Endothelial cell of umbilical vein (primary cell): Measurements from ENCODE around the gene HS3ST3B1. TPM values are rescaled to one million over a fixed set of nuclear protein-coding genes. Genes with fewer than 3 reads are reported as not detected.

ENCODE experiments used
- BruUV-seq: library from RNA; stranded (reverse); fragments of 400-500 nt; replicated peaks from 2 replicates; lab custom pipeline; 2021; lab: Mats Ljungman, UMichigan
- CTCF ChIA-PET: fragments of 300-600, 350-600 bp; sonication (Branson Sonifier 250); formaldehyde crosslinking; loops from one replicate; lab custom pipeline; 2021; ENCODE audit warnings: antibody characterized with exemption, inconsistent platforms; lab: Charles Lee
- POLR2A ChIA-PET: fragments of 300-600, 350-600 bp; sonication (Branson Sonifier 250); formaldehyde crosslinking; loops from one replicate; lab custom pipeline; 2021; ENCODE audit warnings: antibody characterized with exemption, inconsistent platforms; lab: Charles Lee
- DNase-seq: peaks from one replicate; pipeline ENCODE4 v3.0.0-alpha.2; 2011; ENCODE audit warnings: low read depth, low spot score
- FAIRE-seq: peaks from 2 replicates; lab custom pipeline; 2011; peaks lifted over from hg19 to GRCh38; lab: Jason Lieb, UNC
- H2AFZ ChIP-seq: 2 replicates; pipeline ENCODE4 v1.6.0; 2012; ENCODE audit warnings: low read depth, low read length, control low read depth, inconsistent platforms
- H3K27ac ChIP-seq: 2 replicates; pipeline ENCODE4 v1.5.1; 2011; ENCODE audit warnings: low read depth, mild to moderate bottlenecking, control low read depth, low read length, moderate library complexity; ENCODE audit not compliant: insufficient read depth
- H3K27me3 ChIP-seq, 2 experiments: 2 replicates each; pipeline versions ENCODE4 v1.6.0 to v1.6.1; 2011; ENCODE audit warnings: low read length in 2 of 2, mixed read lengths in 1 of 2; ENCODE audit not compliant: control insufficient read depth in 2 of 2, insufficient read depth in 2 of 2
- H3K36me3 ChIP-seq, 2 experiments: 2 replicates in 1 of 2; 3 replicates in 1 of 2; pipeline ENCODE4 v1.5.1; 2011; ENCODE audit warnings: low read length in 2 of 2, mild to moderate bottlenecking in 1 of 2, moderate library complexity in 1 of 2; ENCODE audit not compliant: control insufficient read depth in 2 of 2, insufficient read depth in 2 of 2; ENCODE audit errors: extremely low read depth in 1 of 2
- H3K4me1 ChIP-seq: 3 replicates; pipeline ENCODE4 v1.5.1; 2011; ENCODE audit warnings: mild to moderate bottlenecking, low read length; ENCODE audit not compliant: control insufficient read depth, insufficient read depth; ENCODE audit errors: extremely low read depth
- H3K4me2 ChIP-seq: 2 replicates; pipeline ENCODE4 v1.6.1; 2011; ENCODE audit warnings: low read length, control low read depth, mixed read lengths; ENCODE audit not compliant: insufficient read depth
- H3K4me3 ChIP-seq, 3 experiments: fragments of 200-600 bp in 1 of 3; sonication (generic), shearing (Covaris generic) in 1 of 3; replicated peaks in 1 of 3; 2 replicates each; pipeline ENCODE4 v1.5.1; 2011 to 2016; ENCODE audit warnings: control low read depth in 3 of 3, low read length in 3 of 3, mild to moderate bottlenecking in 2 of 3, inconsistent platforms in 1 of 3, low read depth in 1 of 3, moderate library complexity in 1 of 3; ENCODE audit not compliant: insufficient read depth in 1 of 3
- H3K79me2 ChIP-seq: 2 replicates; pipeline ENCODE4 v1.6.0; 2012; ENCODE audit warnings: low read length, inconsistent platforms; ENCODE audit not compliant: control insufficient read depth, insufficient read depth
- H3K9ac ChIP-seq: replicated peaks from 2 replicates; pipeline ENCODE3; 2011; ENCODE audit warnings: low read length, control low read depth; ENCODE audit not compliant: insufficient read depth; ENCODE audit errors: extremely low read depth
- H3K9me1 ChIP-seq: replicated peaks from 3 replicates; pipeline ENCODE4 v1.6.0; 2011; ENCODE audit warnings: mild to moderate bottlenecking, low read length; ENCODE audit not compliant: control insufficient read depth, insufficient read depth; ENCODE audit errors: extremely low read depth
- H3K9me3 ChIP-seq: replicated peaks from 2 replicates; pipeline ENCODE4 v1.5.1; 2012; ENCODE audit warnings: low read length, inconsistent platforms; ENCODE audit not compliant: control insufficient read depth, insufficient read depth
- H4K20me1 ChIP-seq: replicated peaks from 2 replicates; pipeline ENCODE3; 2011; ENCODE audit warnings: mild to moderate bottlenecking, low read length; ENCODE audit not compliant: control insufficient read depth, insufficient read depth; ENCODE audit errors: extremely low read depth
- EZH2 ChIP-seq: IDR thresholded peaks from 2 replicates; pipeline ENCODE4 v1.6.1; 2012; ENCODE audit warnings: borderline replicate concordance, low read depth, mild to moderate bottlenecking, moderate library complexity, low read length, inconsistent platforms; ENCODE audit not compliant: severe bottlenecking
- FOS ChIP-seq: IDR thresholded peaks from 2 replicates; pipeline ENCODE4 v1.6.1; 2011; ENCODE audit warnings: mild to moderate bottlenecking, low read length, moderate library complexity, borderline replicate concordance; ENCODE audit not compliant: insufficient read depth
- GATA2 ChIP-seq: IDR thresholded peaks from 2 replicates; pipeline ENCODE4 v1.7.0; 2011; ENCODE audit warnings: low read depth, mild to moderate bottlenecking, moderate library complexity, mixed read lengths, low read length; ENCODE audit not compliant: insufficient read length, insufficient read depth
- JUN ChIP-seq: IDR thresholded peaks from 2 replicates; pipeline ENCODE4 v1.6.1; 2011; ENCODE audit warnings: borderline replicate concordance, low read depth; ENCODE audit not compliant: insufficient read length, insufficient read depth
- MYC ChIP-seq: IDR thresholded peaks from one replicate; pipeline ENCODE4 v1.6.1; 2011; ENCODE audit warnings: mild to moderate bottlenecking, low read depth, low read length
- POLR2A ChIP-seq: IDR thresholded peaks from 2 replicates; pipeline ENCODE4 v1.6.1; 2012; ENCODE audit warnings: low read depth, mild to moderate bottlenecking, control low read depth, low read length
- POLR2AphosphoS5 ChIP-seq: IDR thresholded peaks from 2 replicates; pipeline ENCODE4 v1.6.1; 2012; ENCODE audit warnings: low read depth, mild to moderate bottlenecking, control low read depth, low read length, moderate library complexity; ENCODE audit not compliant: insufficient read depth
- dilution Hi-C: fragments of 300-500 bp; cut with MboI; formaldehyde crosslinking; loops from one replicate; pipeline ENCODE4 v1.15.0; 2019; ENCODE audit warnings: low sequenced_read_pairs; ENCODE audit not compliant: extremely low pct_ligation_motif_present
- intact Hi-C: fragments of 100-400 bp; cut with micrococcal nuclease; formaldehyde crosslinking; loops from one replicate; pipeline ENCODE4 v1.10.0; 2022
- polyA plus RNA-seq, 4 experiments: library from polyadenylated mRNA; depleted of rRNA in 3 of 4; stranded (reverse) in 3 of 4; unstranded in 1 of 4; fragments of >200 nt; gene quantifications; 2 replicates each; pipeline versions ENCODE4 v1.2.1 to v1.2.3, GENCODE V29; 2011 to 2012; ENCODE audit warnings: missing spikeins in 1 of 4
- total RNA-seq: library from RNA; stranded (reverse); gene quantifications from 2 replicates; pipeline ENCODE4 v1.2.3, GENCODE V29; 2021
- TF ChIP-seq, protein P1 (sequence below): IDR thresholded peaks from 2 replicates; pipeline ENCODE4 v1.6.1; 2011; ENCODE audit not compliant: insufficient read depth, insufficient read length
- TF ChIP-seq, protein P2 (sequence below), 2 donors: IDR thresholded peaks; 1 replicate in 1 of 2; 2 replicates in 1 of 2; pipeline ENCODE4 v1.5.1; 2011; ENCODE audit warnings: low read length in 2 of 2, mild to moderate bottlenecking in 2 of 2, moderate library complexity in 2 of 2, control low read depth in 1 of 2, inconsistent platforms in 1 of 2, low read depth in 1 of 2; ENCODE audit not compliant: insufficient read depth in 1 of 2; ENCODE audit errors: extremely low read depth in 1 of 2

HS3ST3B1 gene
- total and polyA plus RNA-seq, 2 donors (not counting 3 experiments of a cell fraction or from before 2014, with no cell fraction given): not detected

DNA sequence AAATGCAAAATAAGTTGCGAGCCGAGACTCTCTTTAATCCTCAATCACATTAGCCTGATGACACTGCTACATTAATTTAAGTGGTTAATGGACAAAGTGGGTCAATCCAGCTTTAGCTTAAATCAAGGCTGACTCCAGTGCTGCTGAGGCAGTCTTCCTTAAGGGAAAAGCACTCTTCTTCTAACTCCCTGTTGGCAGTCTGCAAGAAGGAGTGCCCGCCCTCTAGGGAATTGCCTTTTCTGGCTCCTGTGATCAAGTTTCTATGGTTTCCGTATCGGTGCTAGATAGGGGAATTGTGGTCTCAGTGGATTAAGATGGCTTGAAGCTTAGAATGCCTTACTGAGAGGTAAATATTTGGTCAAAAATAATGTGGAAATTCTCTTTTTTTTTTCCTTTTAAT is 41.0 kb downstream of the HS3ST3B1 start:
- H3K79me2 ChIP-seq: no peaks in the 10 kb centered on the region
- H3K4me2 ChIP-seq: no peak overlapping the region
- DNase-seq: no peak
- intact Hi-C loops (no loop called here), dilution Hi-C loops (no loop called here)
- no peak overlapping the region for H3K4me3 ChIP-seq
- no peak overlapping the region for H3K27ac ChIP-seq
- H4K20me1 ChIP-seq: no peaks in the 10 kb centered on the region
- TF ChIP-seq GATA2: no peak
- TF ChIP-seq, protein P1, sequence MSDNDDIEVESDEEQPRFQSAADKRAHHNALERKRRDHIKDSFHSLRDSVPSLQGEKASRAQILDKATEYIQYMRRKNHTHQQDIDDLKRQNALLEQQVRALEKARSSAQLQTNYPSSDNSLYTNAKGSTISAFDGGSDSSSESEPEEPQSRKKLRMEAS: no peak
- H3K36me3 ChIP-seq: no peaks in the 10 kb centered on the region
- ChIA-PET CTCF (no interaction called here), POLR2A (no interaction called here)
- no peak overlapping the region for H3K9ac ChIP-seq
- FAIRE-seq: no peak
- H3K9me1 ChIP-seq: no peaks in the 10 kb centered on the region
- H2AFZ ChIP-seq: no peak overlapping the region
- H3K27me3 ChIP-seq: no peaks in the 10 kb centered on the region
- no TSS peak for BruUV-seq
- no peaks in the 10 kb centered on the region for H3K4me1 ChIP-seq
- peaks cover 4% of the 10 kb centered on the region for H3K9me3 ChIP-seq

DNA sequence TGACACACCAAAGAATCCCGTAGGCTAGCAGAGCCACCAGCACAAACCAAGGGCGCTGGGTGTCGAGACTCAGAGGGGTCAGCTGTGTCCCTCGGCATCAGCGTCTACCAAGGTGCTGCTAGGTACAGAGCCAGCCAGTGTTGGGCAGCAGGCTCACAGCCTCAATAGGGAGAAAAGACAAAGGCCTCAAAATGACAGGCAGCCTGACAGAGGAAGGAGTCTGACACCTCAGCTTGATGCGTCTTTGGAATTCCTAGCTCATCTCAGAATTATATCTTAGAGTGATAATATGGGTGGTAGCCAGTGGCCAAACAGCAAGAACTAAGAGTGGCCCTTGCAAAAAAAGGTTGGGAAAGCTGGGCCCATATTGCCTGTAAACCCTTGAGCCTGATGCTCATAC is 45.9 kb downstream of the HS3ST3B1 start:
- Histone ChIP-seq H3K4me1 (no peaks in the 10 kb centered on the region), H3K9ac (no peak overlapping the region), H3K36me3 (no peaks in the 10 kb centered on the region), H3K79me2 (no peaks in the 10 kb centered on the region), H2AFZ (no peak overlapping the region), H3K9me3 (no peaks in the 10 kb centered on the region), H3K4me2 (no peak overlapping the region), H3K27me3 (no peaks in the 10 kb centered on the region), H3K4me3 (no peak overlapping the region), H3K27ac (no peak overlapping the region), H4K20me1 (no peaks in the 10 kb centered on the region), H3K9me1 (no peaks in the 10 kb centered on the region)
- TF ChIP-seq EZH2 (no peak), JUN (no peak), POLR2A (no peak), GATA2 (no peak), MYC (no peak), POLR2AphosphoS5 (no peak), FOS (no peak)
- TF ChIP-seq, protein P2, sequence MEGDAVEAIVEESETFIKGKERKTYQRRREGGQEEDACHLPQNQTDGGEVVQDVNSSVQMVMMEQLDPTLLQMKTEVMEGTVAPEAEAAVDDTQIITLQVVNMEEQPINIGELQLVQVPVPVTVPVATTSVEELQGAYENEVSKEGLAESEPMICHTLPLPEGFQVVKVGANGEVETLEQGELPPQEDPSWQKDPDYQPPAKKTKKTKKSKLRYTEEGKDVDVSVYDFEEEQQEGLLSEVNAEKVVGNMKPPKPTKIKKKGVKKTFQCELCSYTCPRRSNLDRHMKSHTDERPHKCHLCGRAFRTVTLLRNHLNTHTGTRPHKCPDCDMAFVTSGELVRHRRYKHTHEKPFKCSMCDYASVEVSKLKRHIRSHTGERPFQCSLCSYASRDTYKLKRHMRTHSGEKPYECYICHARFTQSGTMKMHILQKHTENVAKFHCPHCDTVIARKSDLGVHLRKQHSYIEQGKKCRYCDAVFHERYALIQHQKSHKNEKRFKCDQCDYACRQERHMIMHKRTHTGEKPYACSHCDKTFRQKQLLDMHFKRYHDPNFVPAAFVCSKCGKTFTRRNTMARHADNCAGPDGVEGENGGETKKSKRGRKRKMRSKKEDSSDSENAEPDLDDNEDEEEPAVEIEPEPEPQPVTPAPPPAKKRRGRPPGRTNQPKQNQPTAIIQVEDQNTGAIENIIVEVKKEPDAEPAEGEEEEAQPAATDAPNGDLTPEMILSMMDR (IDR thresholded peaks at IDR 0.05; ENCODE audit: extremely low read depth in 1 of 2, insufficient read depth in 1 of 2, low read depth in 1 of 2, low read length in 2 of 2): no peak
- TF ChIP-seq, protein P1: no peak
- no peak for FAIRE-seq
- POLR2A ChIA-PET: no interaction called here
- no TSS peak for BruUV-seq
- no peak for DNase-seq
- CTCF ChIA-PET: no interaction called here
- intact Hi-C loops (no loop called here), dilution Hi-C loops (no loop called here)
